Liver (tissue), 3 donors: ENCODE results near the gene TADA3.

ENCODE experiments used
- RAD21 ChIP-seq, 2 donors: IDR thresholded peaks; 2 replicates each; pipeline ENCODE4 v1.6.1; 2016; ENCODE audit warnings: antibody characterized with exemption in 2 of 2, mild to moderate bottlenecking in 2 of 2
- SP1 ChIP-seq: IDR thresholded peaks from 2 replicates; pipeline ENCODE4 v1.6.1; 2018; ENCODE audit warnings: antibody characterized with exemption, mild to moderate bottlenecking
- TF ChIP-seq, protein P1 (sequence below): fragments of 150-350 bp; IDR thresholded peaks from 2 replicates; pipeline ENCODE4 v1.5.1; 2017; ENCODE audit warnings: improper control_type of control experiment, low read depth, low read length; ENCODE audit not compliant: missing input control
- TF ChIP-seq, protein P2 (sequence below): IDR thresholded peaks from 2 replicates; pipeline ENCODE4 v1.6.1; 2016; ENCODE audit warnings: antibody characterized with exemption, mild to moderate bottlenecking
- donor health status: healthy.
- donor health status: healthy.

DNA sequence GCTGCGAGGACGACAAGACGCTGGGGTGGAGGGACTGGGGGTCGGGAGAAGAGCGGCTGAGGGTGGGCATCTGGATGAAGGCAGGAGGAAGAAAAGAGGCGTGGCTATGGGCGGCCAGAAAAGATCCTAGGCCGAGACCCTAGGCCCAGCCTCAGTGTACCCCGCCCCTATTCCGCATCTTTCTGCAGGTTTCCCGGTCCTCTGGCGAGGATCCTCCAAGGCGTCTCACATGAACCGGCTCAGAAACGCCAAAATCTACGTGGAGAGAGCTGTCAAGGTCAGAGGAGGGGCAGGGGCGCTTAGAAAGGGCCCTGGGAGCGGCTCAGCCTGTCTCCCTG is 18.1 kb upstream of the TADA3 start:
- TF ChIP-seq RAD21 (IDR thresholded peaks at IDR 0.05) (no peak), SP1 (no peak)
- TF ChIP-seq, protein P1, sequence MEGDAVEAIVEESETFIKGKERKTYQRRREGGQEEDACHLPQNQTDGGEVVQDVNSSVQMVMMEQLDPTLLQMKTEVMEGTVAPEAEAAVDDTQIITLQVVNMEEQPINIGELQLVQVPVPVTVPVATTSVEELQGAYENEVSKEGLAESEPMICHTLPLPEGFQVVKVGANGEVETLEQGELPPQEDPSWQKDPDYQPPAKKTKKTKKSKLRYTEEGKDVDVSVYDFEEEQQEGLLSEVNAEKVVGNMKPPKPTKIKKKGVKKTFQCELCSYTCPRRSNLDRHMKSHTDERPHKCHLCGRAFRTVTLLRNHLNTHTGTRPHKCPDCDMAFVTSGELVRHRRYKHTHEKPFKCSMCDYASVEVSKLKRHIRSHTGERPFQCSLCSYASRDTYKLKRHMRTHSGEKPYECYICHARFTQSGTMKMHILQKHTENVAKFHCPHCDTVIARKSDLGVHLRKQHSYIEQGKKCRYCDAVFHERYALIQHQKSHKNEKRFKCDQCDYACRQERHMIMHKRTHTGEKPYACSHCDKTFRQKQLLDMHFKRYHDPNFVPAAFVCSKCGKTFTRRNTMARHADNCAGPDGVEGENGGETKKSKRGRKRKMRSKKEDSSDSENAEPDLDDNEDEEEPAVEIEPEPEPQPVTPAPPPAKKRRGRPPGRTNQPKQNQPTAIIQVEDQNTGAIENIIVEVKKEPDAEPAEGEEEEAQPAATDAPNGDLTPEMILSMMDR, result no peak
- TF ChIP-seq, protein P2, sequence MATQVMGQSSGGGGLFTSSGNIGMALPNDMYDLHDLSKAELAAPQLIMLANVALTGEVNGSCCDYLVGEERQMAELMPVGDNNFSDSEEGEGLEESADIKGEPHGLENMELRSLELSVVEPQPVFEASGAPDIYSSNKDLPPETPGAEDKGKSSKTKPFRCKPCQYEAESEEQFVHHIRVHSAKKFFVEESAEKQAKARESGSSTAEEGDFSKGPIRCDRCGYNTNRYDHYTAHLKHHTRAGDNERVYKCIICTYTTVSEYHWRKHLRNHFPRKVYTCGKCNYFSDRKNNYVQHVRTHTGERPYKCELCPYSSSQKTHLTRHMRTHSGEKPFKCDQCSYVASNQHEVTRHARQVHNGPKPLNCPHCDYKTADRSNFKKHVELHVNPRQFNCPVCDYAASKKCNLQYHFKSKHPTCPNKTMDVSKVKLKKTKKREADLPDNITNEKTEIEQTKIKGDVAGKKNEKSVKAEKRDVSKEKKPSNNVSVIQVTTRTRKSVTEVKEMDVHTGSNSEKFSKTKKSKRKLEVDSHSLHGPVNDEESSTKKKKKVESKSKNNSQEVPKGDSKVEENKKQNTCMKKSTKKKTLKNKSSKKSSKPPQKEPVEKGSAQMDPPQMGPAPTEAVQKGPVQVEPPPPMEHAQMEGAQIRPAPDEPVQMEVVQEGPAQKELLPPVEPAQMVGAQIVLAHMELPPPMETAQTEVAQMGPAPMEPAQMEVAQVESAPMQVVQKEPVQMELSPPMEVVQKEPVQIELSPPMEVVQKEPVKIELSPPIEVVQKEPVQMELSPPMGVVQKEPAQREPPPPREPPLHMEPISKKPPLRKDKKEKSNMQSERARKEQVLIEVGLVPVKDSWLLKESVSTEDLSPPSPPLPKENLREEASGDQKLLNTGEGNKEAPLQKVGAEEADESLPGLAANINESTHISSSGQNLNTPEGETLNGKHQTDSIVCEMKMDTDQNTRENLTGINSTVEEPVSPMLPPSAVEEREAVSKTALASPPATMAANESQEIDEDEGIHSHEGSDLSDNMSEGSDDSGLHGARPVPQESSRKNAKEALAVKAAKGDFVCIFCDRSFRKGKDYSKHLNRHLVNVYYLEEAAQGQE, result no peak
